RKO (cell line): Measurements from ENCODE around the gene TBC1D4.

Experiments
- DNase-seq: peaks from one replicate; pipeline ENCODE4 v3.0.0-alpha.2; 2016; ENCODE audit warnings: low spot score

Gene TBC1D4, protein sequence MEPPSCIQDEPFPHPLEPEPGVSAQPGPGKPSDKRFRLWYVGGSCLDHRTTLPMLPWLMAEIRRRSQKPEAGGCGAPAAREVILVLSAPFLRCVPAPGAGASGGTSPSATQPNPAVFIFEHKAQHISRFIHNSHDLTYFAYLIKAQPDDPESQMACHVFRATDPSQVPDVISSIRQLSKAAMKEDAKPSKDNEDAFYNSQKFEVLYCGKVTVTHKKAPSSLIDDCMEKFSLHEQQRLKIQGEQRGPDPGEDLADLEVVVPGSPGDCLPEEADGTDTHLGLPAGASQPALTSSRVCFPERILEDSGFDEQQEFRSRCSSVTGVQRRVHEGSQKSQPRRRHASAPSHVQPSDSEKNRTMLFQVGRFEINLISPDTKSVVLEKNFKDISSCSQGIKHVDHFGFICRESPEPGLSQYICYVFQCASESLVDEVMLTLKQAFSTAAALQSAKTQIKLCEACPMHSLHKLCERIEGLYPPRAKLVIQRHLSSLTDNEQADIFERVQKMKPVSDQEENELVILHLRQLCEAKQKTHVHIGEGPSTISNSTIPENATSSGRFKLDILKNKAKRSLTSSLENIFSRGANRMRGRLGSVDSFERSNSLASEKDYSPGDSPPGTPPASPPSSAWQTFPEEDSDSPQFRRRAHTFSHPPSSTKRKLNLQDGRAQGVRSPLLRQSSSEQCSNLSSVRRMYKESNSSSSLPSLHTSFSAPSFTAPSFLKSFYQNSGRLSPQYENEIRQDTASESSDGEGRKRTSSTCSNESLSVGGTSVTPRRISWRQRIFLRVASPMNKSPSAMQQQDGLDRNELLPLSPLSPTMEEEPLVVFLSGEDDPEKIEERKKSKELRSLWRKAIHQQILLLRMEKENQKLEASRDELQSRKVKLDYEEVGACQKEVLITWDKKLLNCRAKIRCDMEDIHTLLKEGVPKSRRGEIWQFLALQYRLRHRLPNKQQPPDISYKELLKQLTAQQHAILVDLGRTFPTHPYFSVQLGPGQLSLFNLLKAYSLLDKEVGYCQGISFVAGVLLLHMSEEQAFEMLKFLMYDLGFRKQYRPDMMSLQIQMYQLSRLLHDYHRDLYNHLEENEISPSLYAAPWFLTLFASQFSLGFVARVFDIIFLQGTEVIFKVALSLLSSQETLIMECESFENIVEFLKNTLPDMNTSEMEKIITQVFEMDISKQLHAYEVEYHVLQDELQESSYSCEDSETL (N-terminal part only)

GRCh38 chr13:75482070-75482819 is at the start of gene TBC1D4:
TSS of gene TBC1D4 (minus strand) at chr13:75482169. CDS start at chr13:75481767, 402 bp downstream.
- peak; percentile 91 for DNase-seq

DNA sequence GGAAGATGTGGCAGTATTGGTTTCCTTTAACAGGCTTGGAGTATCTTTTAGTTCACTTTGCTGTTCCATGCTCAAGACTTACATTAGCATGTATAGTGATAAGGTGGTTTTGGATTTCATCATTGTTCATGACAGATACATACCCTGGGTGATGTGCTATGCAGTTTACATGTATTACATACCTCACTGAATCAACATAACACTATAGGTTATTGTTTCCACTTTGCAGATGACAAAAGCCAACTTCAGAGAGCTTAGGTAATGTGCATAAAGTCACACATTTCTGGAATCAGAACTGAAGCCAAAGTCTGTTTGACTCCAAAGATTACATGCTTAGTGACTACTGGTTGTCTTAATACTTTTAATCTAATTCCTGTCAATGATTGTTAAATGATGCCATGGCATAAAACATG is 48.6 kb upstream of the TBC1D4 start:
- no peak for DNase-seq

- DNase-seq: no peak
These were observed 40.0 kb upstream of the TBC1D4 start for GRCh38 chr13:75521956-75522355.

DNA sequence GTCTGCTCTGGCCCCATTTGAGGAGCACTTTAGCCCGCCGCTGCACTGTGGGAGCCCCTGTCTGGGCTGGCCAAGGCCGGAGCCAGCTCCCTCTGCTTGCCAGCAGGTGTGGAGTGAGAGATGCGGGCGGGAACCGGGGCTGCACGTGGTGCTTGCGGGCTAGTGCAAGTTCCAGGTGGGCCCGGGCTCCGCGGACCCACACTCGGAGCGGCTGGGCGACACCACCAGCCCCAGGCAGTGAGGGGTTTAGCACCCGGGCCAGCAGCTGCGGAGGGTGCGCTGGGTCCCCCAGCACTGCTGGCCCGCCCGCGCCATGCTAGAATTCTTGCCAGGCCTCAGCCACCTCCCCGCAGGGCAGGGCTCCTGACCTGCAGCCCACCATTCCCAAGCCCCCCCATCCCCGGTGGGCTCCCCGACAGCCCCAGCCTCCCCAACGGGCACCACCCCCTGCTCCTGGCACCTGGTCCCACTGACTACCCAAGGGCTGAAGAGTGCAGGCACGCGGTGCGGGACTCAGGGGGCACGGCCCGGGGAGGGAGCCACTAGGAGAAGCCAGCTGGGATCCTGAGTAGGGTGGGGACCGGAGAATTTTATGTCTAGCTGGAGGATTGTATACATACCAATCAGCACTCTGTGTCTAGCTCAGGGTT is 36.6 kb upstream of the TBC1D4 start:
- no peak for DNase-seq

GRCh38 chr13:75514080-75514995 is 32.4 kb upstream of the TBC1D4 start:
- no peak for DNase-seq

DNA sequence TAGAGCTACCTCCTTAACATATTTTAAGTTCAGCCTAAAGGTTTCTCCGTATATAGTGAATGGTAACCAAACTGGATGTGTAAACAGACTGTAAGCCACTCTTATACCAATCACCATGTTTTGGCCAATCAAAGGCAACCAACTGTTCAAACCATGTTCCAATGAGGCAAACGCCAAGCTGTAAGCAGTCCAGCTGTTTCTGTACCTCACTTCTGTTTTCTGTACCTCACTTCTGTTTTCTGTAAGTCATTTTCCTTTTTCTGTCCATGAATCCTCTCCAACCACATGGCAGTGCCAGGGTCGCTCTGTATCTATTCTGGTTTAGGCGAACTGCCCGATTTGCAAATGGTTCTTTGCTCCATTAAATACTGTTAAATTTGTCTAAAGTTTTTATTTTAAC is 31.3 kb upstream of the TBC1D4 start:
- DNase-seq: no peak

DNA sequence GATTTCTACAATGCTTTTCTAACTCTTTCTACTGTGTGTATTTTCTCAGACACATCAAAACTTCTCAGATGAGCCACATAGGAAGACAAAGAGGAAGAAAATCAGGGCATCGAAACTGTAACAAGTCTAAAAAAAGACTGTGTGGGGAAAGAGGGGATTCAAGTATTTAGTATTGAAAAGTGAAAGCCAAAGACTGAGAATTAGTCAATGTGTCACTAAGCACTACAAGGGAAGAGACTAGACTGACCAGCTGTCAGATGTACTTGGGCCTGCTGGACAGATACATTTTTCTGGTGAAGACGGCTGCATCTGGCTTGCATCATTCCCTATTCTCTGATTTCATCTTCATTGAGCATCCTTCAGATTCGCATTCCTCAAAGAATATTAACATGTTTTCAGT is 30.3 kb upstream of the TBC1D4 start:
- no peak for DNase-seq

DNA sequence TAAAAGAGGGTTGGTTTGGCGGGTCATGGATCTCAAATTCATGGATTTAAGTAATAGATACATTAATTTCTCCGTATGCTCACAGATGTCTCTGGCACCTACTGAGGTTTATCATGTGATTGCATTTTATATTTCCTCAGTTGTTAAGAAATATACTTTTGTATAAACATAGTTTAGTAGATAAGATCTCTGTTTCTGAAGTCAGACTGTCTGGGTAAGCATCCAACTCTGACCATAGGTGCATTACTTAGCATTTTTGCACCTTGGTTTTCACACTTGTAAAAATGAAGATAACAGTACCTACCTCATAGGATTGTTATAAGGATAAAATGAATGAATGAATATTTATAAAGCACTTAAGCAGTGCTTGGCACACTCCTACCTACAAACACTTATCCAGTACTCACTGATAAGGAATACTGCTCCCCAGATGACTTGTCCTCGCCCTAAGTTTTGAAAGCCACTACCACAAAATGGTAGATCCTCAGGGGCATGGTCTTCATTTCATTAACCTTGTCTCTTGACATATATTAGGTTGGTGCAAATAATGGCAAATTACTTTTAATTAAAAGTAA is 29.2 kb upstream of the TBC1D4 start:
- DNase-seq: no peak

DNA sequence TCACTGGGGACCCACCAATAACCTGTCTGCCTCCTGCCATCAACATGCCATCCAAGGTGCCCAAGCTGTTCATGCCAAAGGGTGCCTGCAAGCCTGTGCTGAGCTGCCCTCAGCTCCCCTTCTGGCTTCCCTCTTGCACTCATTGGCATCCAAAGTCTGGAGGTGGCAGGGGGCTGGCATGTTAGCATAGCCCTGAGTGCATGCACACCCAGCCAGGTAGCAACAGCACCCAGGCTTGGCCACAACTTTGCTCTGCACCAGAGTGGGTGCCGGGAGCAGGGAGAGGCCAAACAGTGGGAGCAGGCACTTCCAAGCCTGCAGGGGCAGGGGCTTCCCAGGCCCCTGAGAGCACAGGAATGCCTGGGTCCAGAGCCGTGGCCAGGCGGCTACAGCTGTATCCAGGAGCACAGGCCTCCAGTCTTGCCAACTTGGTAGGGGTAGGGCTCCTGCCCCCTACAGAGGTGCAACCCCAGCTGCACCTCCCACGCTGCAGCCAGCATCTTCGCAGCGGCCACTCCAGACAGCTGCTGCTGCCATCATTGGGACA is 26.1 kb upstream of the TBC1D4 start:
- no peak for DNase-seq

DNA sequence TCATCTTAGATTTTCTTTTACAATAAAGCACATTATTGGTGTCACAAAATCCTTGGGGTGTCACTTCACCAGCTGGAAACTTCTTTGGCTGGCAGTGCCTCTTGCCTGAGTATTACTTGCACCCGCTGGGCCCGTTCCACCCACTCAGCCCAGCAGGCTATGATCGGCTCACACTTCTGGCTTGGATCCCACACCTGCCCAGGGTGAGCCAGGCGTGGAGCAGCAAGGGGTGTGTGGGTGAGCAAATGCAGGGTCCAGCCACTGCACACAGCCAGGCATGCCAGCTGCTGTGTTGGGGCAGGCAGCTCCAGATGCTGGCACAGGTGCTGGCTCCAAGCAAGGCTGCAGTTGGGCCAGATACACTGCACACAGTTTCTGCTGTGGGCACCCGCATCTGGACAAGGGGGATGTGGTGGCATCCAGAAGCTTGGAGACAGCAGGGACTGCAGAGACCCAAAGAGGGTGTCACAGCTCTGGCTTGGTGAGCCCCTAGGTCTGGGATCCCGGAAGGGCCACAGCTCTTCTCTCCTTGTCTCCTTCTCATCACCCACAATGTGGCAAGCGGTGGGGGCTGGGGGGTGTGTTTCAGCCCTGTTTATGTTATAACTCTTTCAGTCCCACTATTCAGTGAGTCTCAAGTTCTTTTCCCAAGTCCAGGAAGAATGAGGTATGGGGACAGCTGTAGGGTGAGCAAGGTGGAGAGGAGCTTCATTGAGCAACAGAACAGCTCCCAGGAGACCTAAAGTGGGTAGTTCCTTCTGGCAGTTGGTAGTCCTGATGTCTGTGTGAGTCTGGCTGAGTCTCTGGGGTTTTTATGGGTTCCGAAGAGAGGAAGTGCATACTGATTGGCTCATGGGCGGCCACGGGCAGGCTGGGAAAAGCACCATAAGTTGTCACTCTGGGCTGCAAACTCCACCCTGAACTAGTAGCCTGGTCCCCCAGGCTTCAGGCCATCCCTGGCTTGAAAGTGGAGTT is 25.3 kb upstream of the TBC1D4 start:
- no peak for DNase-seq

DNA sequence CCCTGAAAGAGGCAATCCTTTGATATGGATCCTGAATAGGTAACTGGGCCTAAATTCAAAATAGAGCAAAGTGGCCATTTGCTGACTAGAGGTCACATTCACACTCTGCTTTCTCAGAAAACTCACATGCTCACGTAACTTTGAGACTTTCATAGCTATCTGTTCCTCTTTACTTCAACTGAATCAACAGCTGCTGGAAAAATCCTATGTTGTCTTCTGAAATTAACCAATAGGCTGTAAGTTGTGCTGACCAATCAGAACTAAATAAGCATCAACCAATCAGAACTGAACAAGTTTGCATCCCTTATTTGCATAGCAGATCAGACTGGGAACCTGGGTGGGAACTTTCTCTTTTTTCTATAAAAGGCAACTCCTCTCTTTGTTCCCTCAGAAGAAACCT is 24.0 kb upstream of the TBC1D4 start:
- DNase-seq: no peak

DNA sequence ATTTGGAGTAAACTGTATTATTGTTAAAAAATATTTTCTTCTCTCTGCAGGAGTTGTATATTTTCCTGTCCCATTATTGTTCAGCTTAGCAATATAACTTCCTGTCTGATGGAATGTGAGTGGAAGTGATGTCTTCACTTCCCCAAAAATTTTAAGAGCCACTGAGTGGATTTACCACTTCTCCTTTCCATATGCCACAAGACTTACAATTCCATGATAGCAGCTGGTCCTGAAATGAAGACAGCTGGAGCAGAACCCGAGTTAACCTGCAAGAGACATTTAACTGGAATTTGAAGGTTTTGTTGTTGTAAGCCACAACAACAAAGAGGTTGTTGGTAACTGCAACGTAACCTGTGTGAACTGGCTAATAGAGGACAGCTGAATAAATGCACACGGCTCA is 23.4 kb upstream of the TBC1D4 start:
- no peak for DNase-seq

DNA sequence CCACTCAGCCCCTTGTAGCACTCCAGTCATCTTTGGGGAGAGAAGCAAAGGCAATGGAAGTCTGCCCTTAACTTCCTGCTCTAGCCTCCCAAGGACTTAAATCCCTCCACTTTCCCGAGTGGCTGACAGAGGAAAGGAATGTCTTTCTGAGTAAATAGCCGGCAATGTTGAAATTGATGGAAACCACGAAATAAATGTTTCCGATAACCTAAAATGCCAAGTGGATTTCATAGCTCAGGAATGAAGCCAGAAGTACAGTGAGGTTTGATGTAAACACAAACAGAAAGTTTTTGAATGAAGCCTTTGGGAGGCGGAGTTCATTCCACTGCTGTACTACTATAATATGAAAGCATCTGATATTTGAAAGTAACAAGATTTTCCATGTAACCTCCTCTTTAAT is 14.0 kb upstream of the TBC1D4 start:
- DNase-seq: no peak

DNA sequence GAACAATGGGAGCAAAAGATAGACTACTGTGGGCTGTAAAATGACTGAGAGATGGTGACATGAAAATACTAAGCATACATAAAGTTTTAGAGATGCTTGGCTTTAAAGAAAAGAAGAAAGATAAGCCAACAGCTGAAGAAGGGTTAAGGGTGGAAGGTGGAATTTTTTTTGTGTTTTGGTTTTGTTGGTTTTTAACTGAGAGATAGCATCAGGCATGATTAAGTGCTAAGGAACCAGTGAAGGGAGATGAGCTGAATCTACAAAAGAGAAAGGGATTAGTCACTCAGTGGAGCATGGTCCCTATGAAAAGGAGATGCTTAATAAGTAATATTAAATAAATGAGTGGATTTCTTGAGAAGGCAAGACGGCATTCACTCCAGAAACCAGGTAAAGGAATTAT is 12.5 kb upstream of the TBC1D4 start:
- no peak for DNase-seq

DNA sequence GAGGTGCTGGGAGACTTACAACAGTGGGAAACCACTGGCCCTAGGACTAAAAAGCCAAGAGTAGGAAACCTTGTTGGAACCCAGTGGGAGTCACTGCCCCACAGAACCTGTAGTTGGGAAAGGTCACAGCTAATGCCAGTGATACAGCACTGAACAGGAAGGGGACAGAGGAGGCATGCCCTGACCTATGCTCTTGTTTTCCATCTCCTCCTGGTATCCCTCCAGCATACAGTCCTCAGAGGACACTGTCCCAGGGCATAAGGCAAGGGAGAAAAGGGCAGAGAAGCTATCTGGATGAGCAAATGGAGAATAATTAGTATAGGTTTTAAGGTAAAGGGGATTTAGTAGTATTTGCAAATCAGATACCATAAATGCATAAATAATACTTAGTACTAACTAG is 11.2 kb upstream of the TBC1D4 start:
- no peak for DNase-seq

GRCh38 chr13:75492389-75492788 is 10.4 kb upstream of the TBC1D4 start:
- no peak for DNase-seq

GRCh38 chr13:75491376-75491775 is 9.4 kb upstream of the TBC1D4 start:
- no peak for DNase-seq
